GM12873 (cell line): Measurements from ENCODE around the gene KARS1.

Experiments
- TF ChIP-seq, protein P1 (sequence below): IDR thresholded peaks from 2 replicates; pipeline ENCODE4 v1.5.1; 2012; ENCODE audit warnings: low read depth, mild to moderate bottlenecking, moderate library complexity, low read length, control low read depth; ENCODE audit not compliant: insufficient read depth; ENCODE audit errors: missing control alignments

The KARS1 gene

DNA sequence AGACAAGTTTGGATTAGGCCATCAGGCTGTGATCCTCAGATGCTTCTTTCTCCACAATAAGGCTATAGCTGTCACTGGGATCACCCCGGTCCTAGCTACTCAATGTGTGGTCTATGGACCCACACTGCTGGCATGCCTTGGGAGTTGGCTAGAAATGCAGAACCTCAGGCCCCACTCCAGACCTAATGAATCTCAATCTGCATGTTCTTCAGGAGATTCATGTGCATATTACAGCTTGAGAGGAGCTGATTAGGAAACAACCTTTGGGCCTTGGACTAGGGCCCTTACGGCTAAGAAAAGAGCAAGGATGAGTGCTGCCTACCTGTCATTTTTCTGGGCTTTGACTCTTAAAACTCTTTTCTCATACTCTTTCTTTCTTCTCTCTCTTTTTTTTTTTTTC, 31.8 kb downstream of the KARS1 start:
- TF ChIP-seq, protein P1, sequence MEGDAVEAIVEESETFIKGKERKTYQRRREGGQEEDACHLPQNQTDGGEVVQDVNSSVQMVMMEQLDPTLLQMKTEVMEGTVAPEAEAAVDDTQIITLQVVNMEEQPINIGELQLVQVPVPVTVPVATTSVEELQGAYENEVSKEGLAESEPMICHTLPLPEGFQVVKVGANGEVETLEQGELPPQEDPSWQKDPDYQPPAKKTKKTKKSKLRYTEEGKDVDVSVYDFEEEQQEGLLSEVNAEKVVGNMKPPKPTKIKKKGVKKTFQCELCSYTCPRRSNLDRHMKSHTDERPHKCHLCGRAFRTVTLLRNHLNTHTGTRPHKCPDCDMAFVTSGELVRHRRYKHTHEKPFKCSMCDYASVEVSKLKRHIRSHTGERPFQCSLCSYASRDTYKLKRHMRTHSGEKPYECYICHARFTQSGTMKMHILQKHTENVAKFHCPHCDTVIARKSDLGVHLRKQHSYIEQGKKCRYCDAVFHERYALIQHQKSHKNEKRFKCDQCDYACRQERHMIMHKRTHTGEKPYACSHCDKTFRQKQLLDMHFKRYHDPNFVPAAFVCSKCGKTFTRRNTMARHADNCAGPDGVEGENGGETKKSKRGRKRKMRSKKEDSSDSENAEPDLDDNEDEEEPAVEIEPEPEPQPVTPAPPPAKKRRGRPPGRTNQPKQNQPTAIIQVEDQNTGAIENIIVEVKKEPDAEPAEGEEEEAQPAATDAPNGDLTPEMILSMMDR = no peak

GRCh38 chr16:75614066-75614897, 33.2 kb downstream of the KARS1 start:
- TF ChIP-seq, protein P1 = no peak

GRCh38 chr16:75606507-75606906, 41.0 kb downstream of the KARS1 start:
- TF ChIP-seq, protein P1 = no peak

- TF ChIP-seq, protein P1 = no peak
These were observed 44.2 kb downstream of the KARS1 start for GRCh38 chr16:75603241-75603640.

DNA sequence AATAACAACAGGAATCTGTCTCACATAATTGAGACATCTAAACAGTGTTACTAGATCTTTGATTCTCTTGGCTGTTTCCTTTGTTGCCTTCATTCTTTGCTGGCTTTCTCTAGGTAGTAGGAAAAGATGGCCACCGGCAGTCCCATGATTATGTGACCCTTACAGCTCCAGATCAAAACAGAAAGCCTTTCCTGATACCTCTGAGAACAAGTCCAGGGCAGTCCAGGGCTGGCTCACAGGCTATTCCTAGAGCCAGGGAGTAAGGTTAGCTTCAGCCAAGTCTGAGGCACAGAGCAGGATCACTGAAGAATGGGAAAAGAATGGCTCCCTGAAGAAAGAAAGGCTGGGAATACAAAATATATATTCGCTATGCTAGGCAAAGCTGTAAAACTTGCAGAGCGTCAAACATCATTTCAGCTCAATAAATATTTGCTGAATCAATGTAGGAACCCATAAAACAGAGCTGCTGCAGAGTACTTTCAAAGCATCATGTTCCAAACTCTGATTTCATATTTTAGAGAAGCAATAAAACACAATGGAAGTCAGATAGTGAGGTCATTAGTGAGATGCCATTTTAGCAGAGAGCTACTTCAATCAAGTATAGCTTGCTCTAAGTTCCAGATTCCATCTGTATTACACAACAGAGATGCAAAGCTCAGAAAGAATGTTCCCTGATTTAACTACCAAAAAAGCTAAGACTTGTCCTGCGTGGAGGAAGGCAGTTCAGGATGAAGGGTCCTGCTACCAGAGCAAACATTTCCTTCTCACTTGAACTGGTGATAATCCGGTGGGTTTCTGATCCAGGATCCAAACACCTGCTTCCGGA, 47.8 kb downstream of the KARS1 start:
- TF ChIP-seq, protein P1 = no peak

DNA sequence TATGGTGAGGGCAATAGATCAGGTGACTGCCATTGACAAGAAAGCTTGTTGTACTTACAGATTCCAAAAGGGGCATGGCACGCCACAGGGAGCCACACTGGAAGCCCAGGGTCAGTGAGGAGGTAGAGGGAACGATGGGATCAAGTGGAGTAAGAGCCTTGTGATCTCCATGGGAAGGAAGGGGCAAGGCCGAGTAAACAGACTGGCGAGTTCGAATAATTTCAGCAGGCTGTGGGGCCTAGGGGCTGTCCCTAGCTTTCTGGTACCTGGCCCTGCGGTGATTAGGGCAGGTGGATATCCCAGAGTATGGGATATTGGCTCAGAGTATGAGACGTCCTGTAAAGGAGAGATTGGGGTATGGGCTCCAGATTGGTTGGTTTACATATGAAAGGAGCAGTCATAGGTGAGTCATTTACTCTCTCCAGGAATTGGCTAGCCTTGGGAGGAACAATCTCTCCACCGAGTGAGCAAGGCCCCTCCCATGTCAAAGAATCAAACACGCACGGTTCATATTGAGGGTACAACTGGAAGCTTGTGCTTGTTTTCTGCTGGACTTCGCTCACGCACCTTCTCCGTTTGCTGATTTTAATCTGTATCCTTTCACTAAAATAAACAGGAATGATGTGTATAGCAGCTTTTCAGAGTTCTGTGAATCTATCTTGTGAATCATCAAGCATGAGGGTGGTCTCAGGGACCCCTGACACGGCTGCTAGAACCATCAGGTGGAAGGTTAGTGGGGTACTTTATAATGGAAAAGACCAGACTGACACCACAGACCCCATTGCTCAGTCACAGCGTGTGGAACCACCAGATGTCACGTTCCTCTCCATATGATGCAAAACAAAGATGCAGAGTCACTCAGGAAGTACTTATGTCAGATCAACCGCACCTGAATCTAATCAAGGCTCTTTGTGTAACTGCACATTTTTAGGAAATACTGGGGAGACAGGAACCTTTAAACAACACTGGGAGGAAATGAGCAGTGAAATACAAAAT, 53.3 kb downstream of the KARS1 start:
- TF ChIP-seq, protein P1 = no peak
